ENCODE measurements around the gene ERC2.

Gene ERC2

DNA sequence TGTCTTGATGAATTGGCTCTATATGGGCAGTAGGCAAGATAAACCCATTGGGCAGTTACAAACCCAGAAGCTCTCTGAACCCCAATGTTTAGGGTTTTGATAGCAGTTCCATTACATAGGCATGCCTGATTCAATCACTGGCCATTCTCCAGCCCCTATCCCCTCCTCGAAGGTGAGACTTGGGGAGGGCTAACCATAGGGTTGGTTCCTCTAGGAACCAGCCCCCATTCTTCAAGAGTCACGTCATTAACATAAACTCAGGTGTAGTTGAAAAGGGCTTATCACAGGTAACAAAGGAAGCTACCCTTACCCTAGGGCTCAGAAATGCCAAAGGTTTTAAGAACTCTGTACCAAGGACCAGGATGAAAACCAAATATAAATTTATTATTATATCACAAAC is 353.1 kb downstream of the ERC2 start:
- DNase-seq (ENCODE audit: low spot score) = no peak
- TF ChIP-seq, protein P1, sequence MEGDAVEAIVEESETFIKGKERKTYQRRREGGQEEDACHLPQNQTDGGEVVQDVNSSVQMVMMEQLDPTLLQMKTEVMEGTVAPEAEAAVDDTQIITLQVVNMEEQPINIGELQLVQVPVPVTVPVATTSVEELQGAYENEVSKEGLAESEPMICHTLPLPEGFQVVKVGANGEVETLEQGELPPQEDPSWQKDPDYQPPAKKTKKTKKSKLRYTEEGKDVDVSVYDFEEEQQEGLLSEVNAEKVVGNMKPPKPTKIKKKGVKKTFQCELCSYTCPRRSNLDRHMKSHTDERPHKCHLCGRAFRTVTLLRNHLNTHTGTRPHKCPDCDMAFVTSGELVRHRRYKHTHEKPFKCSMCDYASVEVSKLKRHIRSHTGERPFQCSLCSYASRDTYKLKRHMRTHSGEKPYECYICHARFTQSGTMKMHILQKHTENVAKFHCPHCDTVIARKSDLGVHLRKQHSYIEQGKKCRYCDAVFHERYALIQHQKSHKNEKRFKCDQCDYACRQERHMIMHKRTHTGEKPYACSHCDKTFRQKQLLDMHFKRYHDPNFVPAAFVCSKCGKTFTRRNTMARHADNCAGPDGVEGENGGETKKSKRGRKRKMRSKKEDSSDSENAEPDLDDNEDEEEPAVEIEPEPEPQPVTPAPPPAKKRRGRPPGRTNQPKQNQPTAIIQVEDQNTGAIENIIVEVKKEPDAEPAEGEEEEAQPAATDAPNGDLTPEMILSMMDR (IDR thresholded peaks at IDR 0.05; ENCODE audit: extremely low read depth, missing control alignments) = no peak

- TF ChIP-seq, protein P1 (IDR thresholded peaks at IDR 0.05; ENCODE audit: extremely low read depth, missing control alignments) = no peak
- no peak for DNase-seq (ENCODE audit: low spot score)
Measured at GRCh38 chr3:56113908-56114307, 354.4 kb downstream of the ERC2 start.

- TF ChIP-seq, protein P1 (IDR thresholded peaks at IDR 0.05; ENCODE audit: extremely low read depth, missing control alignments) = no peak
- DNase-seq (ENCODE audit: low spot score) = no peak
Measured at GRCh38 chr3:56113231-56113630, 355.0 kb downstream of the ERC2 start.

DNA sequence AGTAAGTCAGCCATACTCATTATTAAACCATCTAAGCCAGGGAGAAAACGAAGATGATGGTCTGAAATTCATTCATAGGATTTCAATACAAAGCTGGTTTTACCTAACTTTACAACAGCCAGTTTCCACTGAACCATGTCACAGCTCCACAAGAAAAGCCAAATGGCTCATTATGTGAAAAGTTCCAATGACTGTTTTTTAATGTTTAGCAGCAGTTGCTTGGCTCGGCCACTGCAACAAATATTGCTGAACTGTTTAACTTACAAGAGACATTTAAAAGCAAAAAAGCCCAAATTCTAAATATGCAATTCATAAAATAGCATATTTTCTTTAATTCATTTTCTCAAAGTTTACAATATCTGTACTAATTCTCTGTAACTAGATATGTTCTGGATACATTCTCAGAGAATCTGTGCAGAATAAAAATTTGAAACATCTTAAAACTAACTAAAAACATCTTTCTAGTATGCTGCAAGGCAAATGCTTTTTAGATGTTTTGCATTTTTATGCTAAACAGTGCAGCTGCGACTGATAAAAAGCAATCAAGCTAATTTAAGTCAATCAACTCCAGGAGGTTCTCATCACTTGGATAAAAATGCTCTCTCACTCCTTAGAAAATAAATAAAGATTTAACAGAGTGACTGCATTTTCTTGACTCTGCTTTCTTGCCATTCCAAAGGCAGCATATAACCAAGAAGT is 356.5 kb downstream of the ERC2 start:
- TF ChIP-seq, protein P1 (IDR thresholded peaks at IDR 0.05; ENCODE audit: extremely low read depth, missing control alignments) = no peak
- DNase-seq (ENCODE audit: low spot score) = no peak

- DNase-seq (ENCODE audit: low spot score) = no peak
Measured at GRCh38 chr3:56110886-56111285, 357.4 kb downstream of the ERC2 start.

GRCh38 chr3:56107157-56107556 is 361.1 kb downstream of the ERC2 start:
- no peak for DNase-seq (ENCODE audit: low spot score)
- TF ChIP-seq, protein P1 (IDR thresholded peaks at IDR 0.05; ENCODE audit: extremely low read depth, missing control alignments) = no peak

More at GRCh38 chr3:56110886-56111285, 357.4 kb downstream of the ERC2 start:
- TF ChIP-seq, protein P1 (IDR thresholded peaks at IDR 0.05; ENCODE audit: extremely low read depth, missing control alignments) = no peak

GRCh38 chr3:56102032-56102431 is 366.2 kb downstream of the ERC2 start:
- TF ChIP-seq, protein P1 (IDR thresholded peaks at IDR 0.05; ENCODE audit: extremely low read depth, missing control alignments) = no peak
- no peak for DNase-seq (ENCODE audit: low spot score)
